ENCODE measurements around the gene TARBP1.

DNA sequence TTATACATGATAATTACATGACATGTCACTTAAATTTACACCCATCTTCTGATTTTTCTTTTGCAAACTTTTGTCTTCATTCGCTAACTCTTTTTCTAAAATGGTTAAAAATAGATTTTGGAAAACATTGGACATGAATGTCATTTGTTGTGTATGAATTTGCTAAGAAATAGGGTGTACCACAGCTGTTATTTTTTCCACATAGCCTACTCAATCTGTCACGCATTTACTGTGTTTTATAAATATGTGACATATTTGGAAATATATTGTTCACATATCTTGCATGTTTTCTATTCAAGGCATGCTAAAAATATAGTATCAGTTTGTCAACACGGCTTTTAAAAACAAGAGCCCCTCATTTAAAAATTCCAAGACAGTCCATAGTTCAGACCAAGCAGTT is 47.9 kb upstream of the TARBP1 start:
- TF ChIP-seq EZH2 (IDR thresholded peaks at IDR 0.05; ENCODE audit: borderline replicate concordance, insufficient read depth, low read length, poor library complexity, severe bottlenecking) (no peak), POLR2AphosphoS5 (IDR thresholded peaks at IDR 0.05) (no peak), MXI1 (conservative IDR thresholded peaks at IDR 0.05; ENCODE audit: poor library complexity, severe bottlenecking) (no peak), RAD21 (conservative IDR thresholded peaks at IDR 0.05) (no peak), EP300 (conservative IDR thresholded peaks at IDR 0.05; ENCODE audit: poor library complexity, severe bottlenecking) (no peak)
- TF ChIP-seq, protein P1, sequence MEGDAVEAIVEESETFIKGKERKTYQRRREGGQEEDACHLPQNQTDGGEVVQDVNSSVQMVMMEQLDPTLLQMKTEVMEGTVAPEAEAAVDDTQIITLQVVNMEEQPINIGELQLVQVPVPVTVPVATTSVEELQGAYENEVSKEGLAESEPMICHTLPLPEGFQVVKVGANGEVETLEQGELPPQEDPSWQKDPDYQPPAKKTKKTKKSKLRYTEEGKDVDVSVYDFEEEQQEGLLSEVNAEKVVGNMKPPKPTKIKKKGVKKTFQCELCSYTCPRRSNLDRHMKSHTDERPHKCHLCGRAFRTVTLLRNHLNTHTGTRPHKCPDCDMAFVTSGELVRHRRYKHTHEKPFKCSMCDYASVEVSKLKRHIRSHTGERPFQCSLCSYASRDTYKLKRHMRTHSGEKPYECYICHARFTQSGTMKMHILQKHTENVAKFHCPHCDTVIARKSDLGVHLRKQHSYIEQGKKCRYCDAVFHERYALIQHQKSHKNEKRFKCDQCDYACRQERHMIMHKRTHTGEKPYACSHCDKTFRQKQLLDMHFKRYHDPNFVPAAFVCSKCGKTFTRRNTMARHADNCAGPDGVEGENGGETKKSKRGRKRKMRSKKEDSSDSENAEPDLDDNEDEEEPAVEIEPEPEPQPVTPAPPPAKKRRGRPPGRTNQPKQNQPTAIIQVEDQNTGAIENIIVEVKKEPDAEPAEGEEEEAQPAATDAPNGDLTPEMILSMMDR (IDR thresholded peaks at IDR 0.05; ENCODE audit: poor library complexity, severe bottlenecking): no peak
- TF ChIP-seq, protein P2, sequence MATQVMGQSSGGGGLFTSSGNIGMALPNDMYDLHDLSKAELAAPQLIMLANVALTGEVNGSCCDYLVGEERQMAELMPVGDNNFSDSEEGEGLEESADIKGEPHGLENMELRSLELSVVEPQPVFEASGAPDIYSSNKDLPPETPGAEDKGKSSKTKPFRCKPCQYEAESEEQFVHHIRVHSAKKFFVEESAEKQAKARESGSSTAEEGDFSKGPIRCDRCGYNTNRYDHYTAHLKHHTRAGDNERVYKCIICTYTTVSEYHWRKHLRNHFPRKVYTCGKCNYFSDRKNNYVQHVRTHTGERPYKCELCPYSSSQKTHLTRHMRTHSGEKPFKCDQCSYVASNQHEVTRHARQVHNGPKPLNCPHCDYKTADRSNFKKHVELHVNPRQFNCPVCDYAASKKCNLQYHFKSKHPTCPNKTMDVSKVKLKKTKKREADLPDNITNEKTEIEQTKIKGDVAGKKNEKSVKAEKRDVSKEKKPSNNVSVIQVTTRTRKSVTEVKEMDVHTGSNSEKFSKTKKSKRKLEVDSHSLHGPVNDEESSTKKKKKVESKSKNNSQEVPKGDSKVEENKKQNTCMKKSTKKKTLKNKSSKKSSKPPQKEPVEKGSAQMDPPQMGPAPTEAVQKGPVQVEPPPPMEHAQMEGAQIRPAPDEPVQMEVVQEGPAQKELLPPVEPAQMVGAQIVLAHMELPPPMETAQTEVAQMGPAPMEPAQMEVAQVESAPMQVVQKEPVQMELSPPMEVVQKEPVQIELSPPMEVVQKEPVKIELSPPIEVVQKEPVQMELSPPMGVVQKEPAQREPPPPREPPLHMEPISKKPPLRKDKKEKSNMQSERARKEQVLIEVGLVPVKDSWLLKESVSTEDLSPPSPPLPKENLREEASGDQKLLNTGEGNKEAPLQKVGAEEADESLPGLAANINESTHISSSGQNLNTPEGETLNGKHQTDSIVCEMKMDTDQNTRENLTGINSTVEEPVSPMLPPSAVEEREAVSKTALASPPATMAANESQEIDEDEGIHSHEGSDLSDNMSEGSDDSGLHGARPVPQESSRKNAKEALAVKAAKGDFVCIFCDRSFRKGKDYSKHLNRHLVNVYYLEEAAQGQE (IDR thresholded peaks at IDR 0.05; ENCODE audit: borderline replicate concordance): no peak
